Retinal pigment epithelial cell (primary cell): ENCODE results near the gene DENND1B.
"Not testable (repeated sequence)": the region's sequence is repeated elsewhere in the genome, so short reads cannot be mapped to it uniquely, and the experiment has no call there.

Experiments used
- DNase-seq: peaks from one replicate; pipeline ENCODE4 v3.0.0-alpha.2; 2010; ENCODE audit warnings: low read depth
- H3K4me3 ChIP-seq: 2 replicates; pipeline ENCODE4 v1.5.1; 2011; ENCODE audit warnings: mild to moderate bottlenecking, low read length, control low read depth, moderate library complexity
- TF ChIP-seq, protein P1 (sequence below): conservative IDR thresholded peaks from 2 replicates; pipeline ENCODE4 v1.5.1; 2011; ENCODE audit warnings: low read depth, low read length, control low read depth, inconsistent platforms

The DENND1B gene

DNA sequence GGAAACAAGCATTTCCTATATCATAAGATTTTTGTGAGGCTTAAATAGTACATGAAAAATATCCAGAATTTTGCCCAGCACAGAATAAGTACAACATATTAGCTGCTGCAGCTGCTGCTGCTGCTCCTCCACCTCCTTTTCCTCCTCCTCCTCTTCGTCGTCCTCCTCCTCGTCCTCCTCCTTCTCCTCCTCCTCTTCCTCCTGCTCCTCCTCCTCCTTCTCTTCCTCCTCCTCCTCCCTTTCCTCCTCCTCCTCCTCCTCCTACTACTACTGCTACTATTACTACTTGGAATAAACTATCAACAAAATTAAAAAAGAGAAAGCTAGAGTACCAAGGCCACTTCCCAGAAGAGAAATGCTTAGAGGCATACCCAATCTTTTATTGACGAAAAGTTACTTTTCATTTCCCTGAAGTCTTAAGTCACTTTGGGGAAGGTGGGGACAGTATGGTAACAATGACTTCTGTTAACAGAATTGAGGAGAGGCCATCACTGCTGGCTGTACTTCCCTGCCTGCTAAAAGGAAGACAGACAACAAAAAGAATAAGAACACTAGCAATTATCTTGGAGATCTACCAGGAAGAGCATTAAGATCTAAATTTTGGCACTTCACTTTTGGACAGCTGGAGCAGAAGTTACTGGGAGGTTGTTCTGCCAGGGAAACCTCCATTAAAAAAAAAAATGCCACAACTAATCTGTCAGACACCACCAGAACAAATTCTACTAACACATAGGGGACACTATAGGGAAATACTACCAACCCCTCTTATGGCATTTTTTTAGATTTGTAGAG is 7.1 kb downstream of the DENND1B start:
- H3K4me3 ChIP-seq = no peak overlapping the region
- TF ChIP-seq, protein P1, sequence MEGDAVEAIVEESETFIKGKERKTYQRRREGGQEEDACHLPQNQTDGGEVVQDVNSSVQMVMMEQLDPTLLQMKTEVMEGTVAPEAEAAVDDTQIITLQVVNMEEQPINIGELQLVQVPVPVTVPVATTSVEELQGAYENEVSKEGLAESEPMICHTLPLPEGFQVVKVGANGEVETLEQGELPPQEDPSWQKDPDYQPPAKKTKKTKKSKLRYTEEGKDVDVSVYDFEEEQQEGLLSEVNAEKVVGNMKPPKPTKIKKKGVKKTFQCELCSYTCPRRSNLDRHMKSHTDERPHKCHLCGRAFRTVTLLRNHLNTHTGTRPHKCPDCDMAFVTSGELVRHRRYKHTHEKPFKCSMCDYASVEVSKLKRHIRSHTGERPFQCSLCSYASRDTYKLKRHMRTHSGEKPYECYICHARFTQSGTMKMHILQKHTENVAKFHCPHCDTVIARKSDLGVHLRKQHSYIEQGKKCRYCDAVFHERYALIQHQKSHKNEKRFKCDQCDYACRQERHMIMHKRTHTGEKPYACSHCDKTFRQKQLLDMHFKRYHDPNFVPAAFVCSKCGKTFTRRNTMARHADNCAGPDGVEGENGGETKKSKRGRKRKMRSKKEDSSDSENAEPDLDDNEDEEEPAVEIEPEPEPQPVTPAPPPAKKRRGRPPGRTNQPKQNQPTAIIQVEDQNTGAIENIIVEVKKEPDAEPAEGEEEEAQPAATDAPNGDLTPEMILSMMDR = no peak
- DNase-seq = no peak

DNA sequence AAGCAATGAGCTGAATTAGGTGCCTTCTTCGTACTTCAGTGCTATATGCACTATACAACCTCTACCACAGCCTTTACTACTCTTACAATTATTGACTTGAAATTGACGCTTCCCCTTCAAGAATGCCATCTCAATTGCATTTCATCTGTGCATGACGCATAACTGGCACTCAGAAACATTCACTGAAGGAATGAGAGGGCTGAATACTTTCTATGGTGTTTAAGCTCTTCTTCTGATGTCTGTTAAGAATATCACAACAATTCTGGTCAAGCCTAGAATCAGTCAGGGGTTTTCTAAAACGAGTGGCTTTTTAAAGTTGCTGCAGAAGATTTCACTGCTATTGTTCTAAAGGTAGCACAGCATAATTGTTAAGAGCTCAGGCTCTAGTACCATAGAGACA is 11.5 kb downstream of the DENND1B start:
- TF ChIP-seq, protein P1 = no peak
- H3K4me3 ChIP-seq = no peak overlapping the region
- DNase-seq = no peak

- TF ChIP-seq, protein P1 = no peak
- H3K4me3 ChIP-seq = no peak overlapping the region
- no peak for DNase-seq
These were observed 12.0 kb downstream of the DENND1B start for GRCh38 chr1:197763307-197763706.

DNA sequence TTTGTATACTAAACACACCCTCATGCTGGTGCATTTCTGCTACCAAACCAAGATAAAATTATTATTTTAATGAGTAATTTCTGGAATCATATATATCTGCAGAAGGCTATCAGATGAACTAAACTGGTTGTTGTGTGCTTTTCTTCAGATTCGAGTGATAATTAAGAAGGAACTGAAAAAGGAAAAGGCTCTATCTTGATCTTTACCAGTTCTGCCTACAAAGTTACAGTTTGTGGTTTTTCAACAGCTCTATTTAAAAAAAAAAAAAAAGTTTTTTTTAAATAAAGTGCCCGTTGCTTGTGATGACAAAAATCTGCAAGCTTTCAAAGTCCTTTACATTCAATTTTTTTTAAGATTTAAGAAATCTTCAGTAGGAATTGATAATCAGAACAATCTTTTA is 13.6 kb downstream of the DENND1B start:
- H3K4me3 ChIP-seq = no peak overlapping the region
- TF ChIP-seq, protein P1 = no peak
- no peak for DNase-seq

GRCh38 chr1:197755553-197755952 is 19.7 kb downstream of the DENND1B start:
- DNase-seq, H3K4me3 ChIP-seq: not testable (repeated sequence)

DNA sequence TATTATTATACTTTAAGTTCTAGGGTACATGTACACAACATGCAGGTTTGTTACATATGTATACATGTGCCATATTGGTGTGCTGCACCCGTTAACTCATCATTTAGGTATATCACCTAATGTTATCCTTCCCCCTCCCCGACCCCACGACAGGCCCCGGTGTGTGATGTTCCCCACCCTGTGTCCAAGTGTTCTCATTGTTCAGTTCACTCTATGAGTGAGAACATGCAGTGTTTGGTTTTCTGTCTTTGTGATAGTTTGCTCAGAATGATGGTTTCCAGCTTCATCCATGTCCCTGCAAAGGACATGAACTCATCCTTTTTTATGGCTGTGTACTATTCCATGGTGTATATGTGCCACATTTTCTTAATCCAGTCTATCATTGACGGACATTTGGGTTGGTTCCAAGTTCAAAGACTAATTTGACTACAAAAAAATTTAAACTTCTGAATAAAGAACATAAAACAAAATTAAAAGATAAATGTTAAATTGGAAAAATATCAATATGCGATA is 22.6 kb downstream of the DENND1B start:
- H3K4me3 ChIP-seq, DNase-seq: not testable (repeated sequence)

DNA sequence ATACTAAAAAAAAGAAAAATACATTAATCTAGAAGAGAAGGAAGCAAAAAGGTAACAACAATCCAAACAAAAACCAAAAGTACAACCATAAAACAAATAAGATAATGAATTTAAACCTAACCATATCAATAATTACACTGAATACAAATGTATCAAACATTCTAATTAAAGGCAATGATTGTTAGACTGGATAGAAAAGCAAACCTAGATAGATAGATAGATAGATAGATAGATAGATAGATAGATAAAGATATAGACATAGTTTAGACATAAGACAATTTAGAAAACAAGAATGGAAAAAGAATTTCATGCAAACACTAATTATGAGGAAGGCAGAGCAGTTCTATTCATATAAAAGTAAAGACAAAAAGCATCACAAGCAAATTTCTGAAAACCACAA is 24.9 kb downstream of the DENND1B start:
- no peak overlapping the region for H3K4me3 ChIP-seq
- no peak for DNase-seq
- TF ChIP-seq, protein P1 = no peak

- H3K4me3 ChIP-seq = no peak overlapping the region
- DNase-seq = no peak
- TF ChIP-seq, protein P1 = no peak
These were observed 29.4 kb downstream of the DENND1B start for GRCh38 chr1:197745911-197746310.
